CD4-positive, CD25-positive, alpha-beta regulatory T cell (primary cell): ENCODE results near the gene GOLGA6C. TPM values are rescaled to one million over a fixed set of nuclear protein-coding genes. Genes with fewer than 3 reads are reported as not detected.
A peak's percentile ranks its signal among the peaks of the same experiment; 100 is the strongest.
"Not testable (repeated sequence)": the region's sequence is repeated elsewhere in the genome, so short reads cannot be mapped to it uniquely, and the experiment has no call there.

Experiments used
- ATAC-seq, 2 donors: fragments of 150-1000 bp; cut with Tn5 transposase; one replicate each; pipeline ENCODE4 v1.10.0; 2021; ENCODE audit warnings: low read depth in 2 of 2, moderate number of reproducible peaks in 2 of 2, moderate library complexity in 1 of 2
- DNase-seq, 3 donors: peaks; one replicate each; pipeline versions ENCODE4 v3.0.0 to v3.0.0-alpha.2; 2012 to 2022; ENCODE audit warnings: mixed read lengths in 1 of 3
- H3K27ac ChIP-seq: one replicate; pipeline ENCODE4 v1.7.0; 2013; ENCODE audit warnings: mild to moderate bottlenecking, low read length; ENCODE audit not compliant: insufficient read depth, poor library complexity, severe bottlenecking
- H3K27me3 ChIP-seq: one replicate; pipeline ENCODE4 v1.7.0; 2013; ENCODE audit warnings: low read length; ENCODE audit not compliant: control insufficient read depth, insufficient read depth
- H3K36me3 ChIP-seq: one replicate; pipeline ENCODE4 v1.7.0; 2013; ENCODE audit warnings: mild to moderate bottlenecking, low read length, moderate library complexity; ENCODE audit not compliant: control insufficient read depth, insufficient read depth
- H3K4me1 ChIP-seq: 2 replicates; pipeline ENCODE4 v1.7.0; 2013; ENCODE audit warnings: mild to moderate bottlenecking, low read length; ENCODE audit not compliant: insufficient read depth, control insufficient read depth, poor library complexity, severe bottlenecking
- H3K4me3 ChIP-seq: one replicate; pipeline ENCODE4 v1.7.0; 2013; ENCODE audit warnings: low read depth, mild to moderate bottlenecking, low read length, moderate library complexity
- H3K9me3 ChIP-seq, 2 experiments: 1 replicate in 1 of 2; 2 replicates in 1 of 2; pipeline ENCODE4 v1.7.0; 2013; ENCODE audit warnings: low read length in 2 of 2, mild to moderate bottlenecking in 1 of 2, moderate library complexity in 1 of 2; ENCODE audit not compliant: control insufficient read depth in 2 of 2
- H3K27ac Mint-ChIP-seq, 3 donors: one replicate each; pipeline ENCODE4 v1.8.0; 2020 to 2022; ENCODE audit warnings: mild to moderate bottlenecking in 3 of 3, mixed read lengths in 3 of 3, moderate library complexity in 2 of 3
- H3K27me3 Mint-ChIP-seq: one replicate; pipeline ENCODE4 v1.8.0; 2022; ENCODE audit warnings: mild to moderate bottlenecking, mixed read lengths
- H3K36me3 Mint-ChIP-seq: one replicate; pipeline ENCODE4 v1.8.0; 2020; ENCODE audit warnings: mixed read lengths
- H3K4me1 Mint-ChIP-seq, 4 donors: one replicate each; pipeline ENCODE4 v1.8.0; 2020 to 2022; ENCODE audit warnings: mixed read lengths in 4 of 4, mild to moderate bottlenecking in 1 of 4
- H3K4me3 Mint-ChIP-seq, 4 donors: one replicate each; pipeline ENCODE4 v1.8.0; 2020 to 2022; ENCODE audit warnings: mild to moderate bottlenecking in 4 of 4, mixed read lengths in 4 of 4, moderate library complexity in 3 of 4
- H3K9me3 Mint-ChIP-seq, 7 donors: one replicate each; pipeline ENCODE4 v1.8.0; 2020 to 2022; ENCODE audit warnings: mixed read lengths in 7 of 7, mild to moderate bottlenecking in 3 of 7, moderate library complexity in 2 of 7
- polyA plus RNA-seq, 4 donors: library from polyadenylated mRNA; unstranded; fragments of 300-500 nt; fragmentation: Illumina TruSeq; gene quantifications; one replicate each; pipeline ENCODE4 v1.2.3, GENCODE V29; 2021
- total RNA-seq: library from RNA; stranded (reverse); gene quantifications from one replicate; pipeline ENCODE4 v1.2.3, GENCODE V29; 2022

The GOLGA6C gene
- total and polyA plus RNA-seq, 5 donors from 2014 or later: not detected

DNA sequence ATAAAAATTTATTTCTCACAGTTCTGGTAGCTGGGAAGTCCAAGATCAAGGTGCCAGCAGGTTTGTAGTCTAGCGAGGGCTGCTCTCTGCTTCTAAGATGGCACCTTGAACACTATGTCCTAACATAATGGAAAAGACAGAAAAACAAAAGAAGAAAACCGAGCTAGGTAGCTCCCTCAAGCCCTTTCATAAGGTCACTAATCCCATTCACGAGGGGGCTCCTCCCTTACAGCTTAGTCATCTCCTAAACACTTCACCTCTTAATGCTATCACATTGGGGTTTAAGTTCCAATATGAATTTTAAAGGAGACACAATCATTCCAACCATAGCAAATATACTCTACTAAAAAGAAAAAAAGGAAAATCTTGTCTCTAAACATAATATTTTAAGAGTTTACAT lies 48.1 kb downstream of the GOLGA6C start:
- ATAC-seq (no peak), DNase-seq (no peak)
- no peaks in the 10 kb centered on the region for H3K36me3 Mint-ChIP-seq
- peaks cover 0 to 2% (median 0%) of the 10 kb centered on the region in 7 donors for H3K9me3 Mint-ChIP-seq
- peaks cover 0 to 2% (median 0%) of the 10 kb centered on the region in 4 donors for H3K4me1 Mint-ChIP-seq
- H3K4me3 Mint-ChIP-seq: no peak overlapping the region
- Histone ChIP-seq H3K27ac (no peak overlapping the region), H3K4me3 (no peak overlapping the region), H3K36me3 (no peaks in the 10 kb centered on the region), H3K9me3 (no peaks in the 10 kb centered on the region), H3K27me3 (peaks cover 24% of the 10 kb centered on the region), H3K4me1 (no peaks in the 10 kb centered on the region)
- peaks cover 42% of the 10 kb centered on the region for H3K27me3 Mint-ChIP-seq
- no peak overlapping the region for H3K27ac Mint-ChIP-seq

DNA sequence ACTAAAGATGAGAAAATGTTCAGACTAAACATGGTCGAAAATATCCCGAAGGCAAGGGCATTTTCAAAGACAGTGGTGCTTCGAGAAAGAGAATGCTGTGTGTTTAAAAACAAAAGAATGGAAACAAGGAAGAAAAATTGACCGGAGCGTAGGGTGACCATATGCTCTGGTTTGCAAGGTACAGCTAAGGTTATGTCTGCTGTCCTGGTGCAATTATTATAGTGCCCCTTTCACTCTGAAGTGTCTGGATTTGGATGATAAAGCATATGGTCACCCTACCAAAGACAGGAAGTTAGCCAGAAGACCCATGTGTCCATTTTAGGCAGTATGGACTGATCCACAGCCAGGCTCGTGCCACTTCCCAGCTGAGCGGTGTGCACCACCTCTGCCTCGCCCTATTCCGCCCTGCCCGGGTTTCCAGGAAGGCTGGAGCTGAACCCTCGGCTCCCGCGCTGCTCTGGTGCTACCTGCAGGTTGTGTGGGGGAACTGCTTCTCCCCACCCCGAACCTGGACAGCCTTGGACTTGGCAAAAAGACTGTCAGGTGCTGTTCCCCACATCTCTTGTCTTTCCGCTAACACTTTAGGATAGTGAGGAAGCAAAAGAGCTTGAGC lies 49.8 kb downstream of the GOLGA6C start:
- H3K4me3 ChIP-seq: no peak overlapping the region
- H3K36me3 ChIP-seq: no peaks in the 10 kb centered on the region
- H3K4me1 ChIP-seq: no peaks in the 10 kb centered on the region
- Mint-ChIP-seq H3K4me3 (no peak overlapping the region), H3K9me3 (peaks cover 0 to 2% (median 0%) of the 10 kb centered on the region in 7 donors), H3K36me3 (no peaks in the 10 kb centered on the region), H3K27ac (no peak overlapping the region), H3K27me3 (peaks cover 51% of the 10 kb centered on the region), H3K4me1 (peaks cover 0 to 2% (median 0%) of the 10 kb centered on the region in 4 donors)
- no peak for ATAC-seq
- H3K27ac ChIP-seq: no peak overlapping the region
- H3K9me3 ChIP-seq: no peaks in the 10 kb centered on the region
- peak in 1 of 3 donors; percentile 24 for DNase-seq
- peaks cover 24% of the 10 kb centered on the region for H3K27me3 ChIP-seq

DNA sequence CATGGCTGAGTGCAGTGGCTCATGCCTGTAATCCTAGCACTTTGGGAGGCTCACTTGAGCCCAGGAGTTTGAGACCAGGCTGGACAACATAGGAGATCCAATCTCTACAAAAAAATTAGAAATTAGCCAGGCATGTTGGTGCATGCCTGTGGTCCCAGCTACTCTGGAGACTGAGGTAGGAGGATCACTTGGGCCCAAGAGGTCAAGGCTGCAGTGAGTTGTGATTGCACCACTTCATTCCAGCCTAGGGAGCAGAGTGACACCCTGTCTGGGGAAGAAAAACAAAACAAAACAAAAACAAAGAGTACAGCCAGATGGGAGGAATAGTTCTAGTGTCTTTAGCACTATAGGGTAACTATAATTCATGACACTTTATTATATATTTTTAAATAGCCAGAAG lies 51.6 kb downstream of the GOLGA6C start:
- Mint-ChIP-seq H3K4me3 (no peak overlapping the region), H3K4me1 (peaks cover 0 to 2% (median 0%) of the 10 kb centered on the region in 4 donors), H3K27ac (no peak overlapping the region), H3K27me3 (peaks cover 45% of the 10 kb centered on the region), H3K9me3 (peaks cover 0 to 2% (median 0%) of the 10 kb centered on the region in 7 donors), H3K36me3 (no peaks in the 10 kb centered on the region)
- Histone ChIP-seq H3K9me3 (no peaks in the 10 kb centered on the region), H3K4me1 (no peaks in the 10 kb centered on the region), H3K36me3 (no peaks in the 10 kb centered on the region), H3K4me3 (no peak overlapping the region), H3K27ac (no peak overlapping the region), H3K27me3 (peaks cover 21% of the 10 kb centered on the region)
- no peak for DNase-seq
- no peak for ATAC-seq

DNA sequence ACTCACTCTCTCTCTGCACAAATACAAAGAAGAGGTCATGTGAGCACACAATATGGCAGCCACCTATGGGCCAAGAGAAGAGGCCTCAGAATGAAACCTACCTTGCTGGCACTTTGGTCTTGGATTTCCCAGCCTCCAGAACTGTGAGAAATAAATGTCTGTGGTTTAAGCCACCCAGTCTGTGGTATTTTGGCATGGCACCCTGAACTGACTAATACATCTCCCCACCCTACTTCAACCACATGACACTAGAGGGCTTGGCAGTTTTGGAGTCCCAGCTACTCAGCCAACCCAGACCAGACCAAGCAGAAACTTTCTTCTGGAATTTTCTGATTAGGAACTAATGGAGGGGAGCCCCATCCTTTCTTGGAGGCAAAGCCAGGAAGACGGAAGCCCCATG lies 54.4 kb downstream of the GOLGA6C start:
- H3K36me3 ChIP-seq, H3K27ac Mint-ChIP-seq: not testable (repeated sequence)

DNA sequence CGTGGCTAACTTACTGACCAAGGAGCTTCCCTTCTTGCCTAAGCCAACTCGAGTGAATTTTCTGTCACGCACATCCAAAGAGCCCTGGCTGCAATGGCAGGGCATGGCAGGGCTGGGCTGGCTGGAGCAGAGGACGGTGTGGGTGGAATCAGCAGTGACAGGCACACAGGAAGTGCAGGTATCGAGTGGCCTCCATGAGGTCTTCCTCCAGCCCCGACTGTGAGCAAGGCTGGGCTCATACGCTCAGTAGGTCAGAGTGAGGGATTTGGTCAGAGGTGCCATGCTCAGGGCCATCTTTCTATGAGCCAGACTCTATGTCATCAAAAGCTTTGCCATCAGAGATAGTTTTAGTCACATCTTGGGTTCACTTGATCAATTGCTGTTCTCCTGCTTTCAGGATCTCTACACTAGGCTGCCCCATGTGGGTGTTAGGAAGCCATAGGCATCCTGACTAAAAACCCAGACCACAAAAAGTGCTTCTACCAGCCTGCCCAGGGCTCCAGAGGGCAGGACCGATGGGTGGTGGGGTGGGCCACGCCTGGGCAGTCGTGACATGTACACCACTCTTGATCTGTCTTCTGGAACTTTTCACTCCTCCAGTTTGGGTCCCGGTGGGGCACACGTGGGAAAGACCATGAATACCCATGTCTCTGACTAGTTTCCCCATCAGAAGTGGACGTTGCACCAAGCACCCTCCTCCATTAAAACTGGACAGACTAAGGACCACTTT lies 55.1 kb downstream of the GOLGA6C start:
- no peak for ATAC-seq

More for the DNA sequence above, 54.4 kb downstream of the GOLGA6C start:
- H3K9me3 Mint-ChIP-seq, H3K4me3 ChIP-seq, H3K4me1 Mint-ChIP-seq, H3K27me3 ChIP-seq, H3K4me3 Mint-ChIP-seq, H3K27ac ChIP-seq, ATAC-seq, H3K4me1 ChIP-seq, H3K9me3 ChIP-seq, DNase-seq, H3K36me3 Mint-ChIP-seq: not testable (repeated sequence)
- peaks cover 30% of the 10 kb centered on the region for H3K27me3 Mint-ChIP-seq

DNA sequence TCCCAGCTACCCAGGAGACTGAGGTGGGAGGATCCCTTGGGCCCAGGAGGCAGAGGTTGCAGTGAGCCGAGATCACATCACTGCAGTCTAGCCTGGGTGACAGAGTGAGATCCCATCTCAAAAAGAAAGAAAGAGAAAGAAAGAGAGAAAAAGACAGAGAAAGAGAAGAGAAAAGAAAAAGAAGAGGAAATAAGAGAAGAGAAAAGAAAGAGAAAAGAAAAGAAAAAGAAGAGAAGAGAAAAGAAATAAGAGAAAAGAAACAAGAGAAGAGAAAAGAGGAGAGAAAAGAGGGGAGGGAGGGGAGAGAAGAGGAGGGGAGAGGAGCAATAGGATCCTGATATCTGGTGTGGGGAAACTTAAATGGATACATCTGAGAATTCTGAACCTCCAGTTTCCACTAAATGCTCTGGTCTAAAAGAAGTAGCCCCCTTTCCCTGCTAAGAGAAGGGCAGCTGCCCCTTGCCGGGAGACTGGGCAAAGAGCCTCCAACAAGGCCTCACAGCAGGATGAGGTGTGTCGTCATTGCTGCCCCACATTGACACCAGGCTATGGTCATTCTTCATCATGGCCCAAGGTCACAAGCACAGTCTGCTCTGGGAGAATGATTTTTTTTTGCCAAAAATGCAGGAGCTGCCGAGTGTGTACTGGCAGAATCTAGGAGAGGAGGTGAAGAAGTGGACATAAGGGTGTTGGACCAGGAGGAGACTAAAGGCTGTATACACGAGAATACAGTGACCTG lies 56.6 kb downstream of the GOLGA6C start:
- H3K36me3 Mint-ChIP-seq: no peaks in the 10 kb centered on the region
- no peak overlapping the region for H3K4me3 Mint-ChIP-seq
- no peak overlapping the region for H3K4me3 ChIP-seq
- H3K4me1 ChIP-seq: no peaks in the 10 kb centered on the region
- no peak for ATAC-seq
- H3K36me3 ChIP-seq: no peaks in the 10 kb centered on the region
- H3K27ac ChIP-seq: no peak overlapping the region
- H3K27me3 Mint-ChIP-seq: peaks cover 10% of the 10 kb centered on the region
- no peak overlapping the region for H3K27ac Mint-ChIP-seq
- H3K9me3 ChIP-seq: no peaks in the 10 kb centered on the region
- no peak for DNase-seq
- H3K4me1 Mint-ChIP-seq: no peaks in the 10 kb centered on the region
- peaks cover 2% of the 10 kb centered on the region for H3K27me3 ChIP-seq
- peaks cover 0 to 2% (median 0%) of the 10 kb centered on the region in 7 donors for H3K9me3 Mint-ChIP-seq

More for the DNA sequence above, 55.1 kb downstream of the GOLGA6C start:
- no peak overlapping the region for H3K27ac ChIP-seq
- H3K9me3 ChIP-seq: no peaks in the 10 kb centered on the region
- H3K9me3 Mint-ChIP-seq: peaks cover 0 to under 1% (median 0%) of the 10 kb centered on the region in 7 donors
- peaks cover 23% of the 10 kb centered on the region for H3K27me3 Mint-ChIP-seq
- no peak overlapping the region for H3K27ac Mint-ChIP-seq
- H3K36me3 ChIP-seq: no peaks in the 10 kb centered on the region
- H3K4me3 Mint-ChIP-seq: no peak overlapping the region
- H3K27me3 ChIP-seq: peaks cover 2% of the 10 kb centered on the region
- H3K36me3 Mint-ChIP-seq: no peaks in the 10 kb centered on the region
- DNase-seq: no peak
- no peak overlapping the region for H3K4me3 ChIP-seq
- no peaks in the 10 kb centered on the region for H3K4me1 Mint-ChIP-seq
- no peaks in the 10 kb centered on the region for H3K4me1 ChIP-seq

DNA sequence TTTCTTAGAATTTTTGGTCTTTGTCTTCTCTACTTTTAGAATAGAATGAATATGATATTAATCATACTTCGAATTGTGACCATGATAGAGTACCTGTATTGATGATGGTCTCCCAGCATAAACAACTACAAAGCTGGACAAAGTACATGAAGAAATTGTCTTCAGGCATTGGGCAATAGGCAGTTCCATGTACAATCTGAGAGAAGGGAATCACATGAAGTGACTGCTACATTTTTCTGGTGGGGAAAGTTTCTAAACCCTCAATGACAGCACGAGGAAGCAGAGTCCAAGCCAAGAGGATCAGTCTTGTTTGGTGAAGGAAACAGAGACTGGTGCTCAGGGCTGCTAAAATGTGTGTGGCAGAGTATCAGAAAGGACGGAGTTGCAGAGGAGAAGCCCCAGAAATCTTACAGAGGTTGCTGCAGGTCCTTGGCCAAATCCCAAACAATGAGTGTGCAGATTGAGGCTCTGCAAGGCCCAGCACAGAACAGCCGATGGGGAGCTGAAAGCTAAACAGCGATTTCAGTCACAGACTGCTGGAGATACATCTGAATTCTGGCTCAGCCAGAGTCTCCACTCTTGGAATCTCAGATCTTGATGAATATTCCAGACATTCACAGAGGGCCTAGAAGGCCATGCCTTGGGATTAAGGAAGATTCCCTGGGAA lies 61.2 kb downstream of the GOLGA6C start:
- not testable (repeated sequence) for H3K4me3 ChIP-seq, H3K27ac ChIP-seq, H3K27me3 Mint-ChIP-seq, H3K27me3 ChIP-seq, H3K4me1 Mint-ChIP-seq, DNase-seq, H3K4me3 Mint-ChIP-seq, H3K36me3 ChIP-seq, H3K9me3 ChIP-seq, ATAC-seq, H3K4me1 ChIP-seq, H3K36me3 Mint-ChIP-seq, H3K27ac Mint-ChIP-seq, H3K9me3 Mint-ChIP-seq
